Uterus (tissue), 4 donors: Measurements from ENCODE around the gene EVC2. TPM values are rescaled to one million over a fixed set of nuclear protein-coding genes. Genes with fewer than 3 reads are reported as not detected.

Experiments
- DNase-seq, 2 donors: peaks; one replicate each; pipeline ENCODE4 v3.0.0-alpha.2; 2019 to 2020
- H3K27ac ChIP-seq, 2 donors: fragments of 200-600 bp; sonication (generic); 1 replicate in 1 of 2; 2 replicates in 1 of 2; pipeline ENCODE4 v1.5.1; 2016 to 2018
- H3K27me3 ChIP-seq, 2 donors: fragments of 200-600 bp; sonication (generic); one replicate each; pipeline ENCODE4 v1.5.1; 2018 to 2019; ENCODE audit warnings: control low read depth in 1 of 2
- H3K36me3 ChIP-seq, 2 donors: fragments of 200-600 bp; sonication (generic); one replicate each; pipeline ENCODE4 v1.5.1; 2019; ENCODE audit warnings: control low read depth in 1 of 2
- H3K4me1 ChIP-seq, 2 donors: fragments of 200-600 bp; sonication (generic); one replicate each; pipeline ENCODE4 v1.5.1; 2018 to 2019; ENCODE audit warnings: control low read depth in 1 of 2
- H3K4me3 ChIP-seq, 2 donors: fragments of 200-600 bp; sonication (generic); 1 replicate in 1 of 2; 2 replicates in 1 of 2; pipeline ENCODE4 v1.5.1; 2018 to 2019; ENCODE audit warnings: mild to moderate bottlenecking in 1 of 2
- H3K9me3 ChIP-seq, 2 donors: fragments of 200-600 bp; sonication (generic); one replicate each; pipeline ENCODE4 v1.5.1; 2019; ENCODE audit warnings: control low read depth in 1 of 2
- POLR2A ChIP-seq, 2 donors: fragments of 450-650 bp; IDR thresholded peaks; one replicate each; pipeline ENCODE4 v1.6.1; 2016; ENCODE audit warnings: antibody characterized with exemption in 2 of 2, mild to moderate bottlenecking in 1 of 2, moderate library complexity in 1 of 2
- intact Hi-C: fragments of 100-400 bp; cut with DNase I; formaldehyde crosslinking; loops from one replicate; pipeline ENCODE4 v1.15.1; 2023; ENCODE audit warnings: low total_unique reads
- total RNA-seq, 4 donors: library from RNA; depleted of rRNA in 3 of 4; stranded (reverse); fragments of >200 nt in 3 of 4; gene quantifications; one replicate each; pipeline versions ENCODE4 v1.1.0 to v1.2.4, GENCODE V29; 2014 to 2023
- TF ChIP-seq, protein P1 (sequence below), 4 experiments: fragments of 200-600 bp in 2 of 4; fragments of 450-650 bp in 2 of 4; sonication (generic) in 2 of 4; IDR thresholded peaks; one replicate each; pipeline ENCODE4 v1.5.1; 2016 to 2019; ENCODE audit warnings: antibody characterized with exemption in 4 of 4, mild to moderate bottlenecking in 2 of 4, moderate library complexity in 1 of 4
- donor health status: DM: yes; HTN: yes; CAD: no.

The EVC2 gene
- total RNA-seq, 4 donors from 2014 or later = 5.6 to 21.8 (median 14.8) TPM

- H3K4me3 ChIP-seq = no peak overlapping the region
- H3K9me3 ChIP-seq = no peaks in the 10 kb centered on the region
- intact Hi-C loops = no loop called here
- no peak for DNase-seq
- no peak for TF ChIP-seq POLR2A (IDR thresholded peaks at IDR 0.05)
- TF ChIP-seq, protein P1, sequence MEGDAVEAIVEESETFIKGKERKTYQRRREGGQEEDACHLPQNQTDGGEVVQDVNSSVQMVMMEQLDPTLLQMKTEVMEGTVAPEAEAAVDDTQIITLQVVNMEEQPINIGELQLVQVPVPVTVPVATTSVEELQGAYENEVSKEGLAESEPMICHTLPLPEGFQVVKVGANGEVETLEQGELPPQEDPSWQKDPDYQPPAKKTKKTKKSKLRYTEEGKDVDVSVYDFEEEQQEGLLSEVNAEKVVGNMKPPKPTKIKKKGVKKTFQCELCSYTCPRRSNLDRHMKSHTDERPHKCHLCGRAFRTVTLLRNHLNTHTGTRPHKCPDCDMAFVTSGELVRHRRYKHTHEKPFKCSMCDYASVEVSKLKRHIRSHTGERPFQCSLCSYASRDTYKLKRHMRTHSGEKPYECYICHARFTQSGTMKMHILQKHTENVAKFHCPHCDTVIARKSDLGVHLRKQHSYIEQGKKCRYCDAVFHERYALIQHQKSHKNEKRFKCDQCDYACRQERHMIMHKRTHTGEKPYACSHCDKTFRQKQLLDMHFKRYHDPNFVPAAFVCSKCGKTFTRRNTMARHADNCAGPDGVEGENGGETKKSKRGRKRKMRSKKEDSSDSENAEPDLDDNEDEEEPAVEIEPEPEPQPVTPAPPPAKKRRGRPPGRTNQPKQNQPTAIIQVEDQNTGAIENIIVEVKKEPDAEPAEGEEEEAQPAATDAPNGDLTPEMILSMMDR (IDR thresholded peaks at IDR 0.05) = no peak
- H3K27me3 ChIP-seq = no peaks in the 10 kb centered on the region
- no peak overlapping the region for H3K27ac ChIP-seq
- no peaks in the 10 kb centered on the region for H3K4me1 ChIP-seq
- no peaks in the 10 kb centered on the region for H3K36me3 ChIP-seq
These were observed 90.1 kb downstream of the EVC2 start for GRCh38 chr4:5618051-5618960.

GRCh38 chr4:5616331-5616950 lies 91.9 kb downstream of the EVC2 start:
- DNase-seq = no peak
- no peak overlapping the region for H3K27ac ChIP-seq
- no peaks in the 10 kb centered on the region for H3K9me3 ChIP-seq
- TF ChIP-seq, protein P1 (IDR thresholded peaks at IDR 0.05) = no peak
- TF ChIP-seq POLR2A (IDR thresholded peaks at IDR 0.05) = no peak
- H3K36me3 ChIP-seq = no peaks in the 10 kb centered on the region
- no peaks in the 10 kb centered on the region for H3K4me1 ChIP-seq
- H3K4me3 ChIP-seq = no peak overlapping the region
- H3K27me3 ChIP-seq = no peaks in the 10 kb centered on the region
- intact Hi-C loops = no loop called here

- Histone ChIP-seq H3K27ac (no peak overlapping the region), H3K36me3 (no peaks in the 10 kb centered on the region), H3K27me3 (no peaks in the 10 kb centered on the region), H3K4me1 (no peaks in the 10 kb centered on the region), H3K4me3 (no peak overlapping the region), H3K9me3 (no peaks in the 10 kb centered on the region)
- DNase-seq = no peak
- intact Hi-C loops = no loop called here
- TF ChIP-seq, protein P1 (IDR thresholded peaks at IDR 0.05) = no peak
- no peak for TF ChIP-seq POLR2A (IDR thresholded peaks at IDR 0.05)
These were observed 92.8 kb downstream of the EVC2 start for GRCh38 chr4:5615496-5616075.

GRCh38 chr4:5611750-5612149 lies 96.6 kb downstream of the EVC2 start:
- intact Hi-C loops = no loop called here
- H3K36me3 ChIP-seq = no peaks in the 10 kb centered on the region
- no peak for DNase-seq

More at GRCh38 chr4:5611750-5612149, 96.6 kb downstream of the EVC2 start:
- Histone ChIP-seq H3K27ac (no peak overlapping the region), H3K9me3 (no peaks in the 10 kb centered on the region), H3K27me3 (no peaks in the 10 kb centered on the region), H3K4me3 (no peak overlapping the region), H3K4me1 (no peaks in the 10 kb centered on the region)
- no peak for TF ChIP-seq POLR2A (IDR thresholded peaks at IDR 0.05)
- TF ChIP-seq, protein P1 (IDR thresholded peaks at IDR 0.05) = no peak
